Panc1 (cell line): Measurements from ENCODE around the gene CKMT1B. TPM values are rescaled to one million over a fixed set of nuclear protein-coding genes. Genes with fewer than 3 reads are reported as not detected.
A peak's percentile ranks its signal among the peaks of the same experiment; 100 is the strongest.
"Not testable (repeated sequence)": the region's sequence is repeated elsewhere in the genome, so short reads cannot be mapped to it uniquely, and the experiment has no call there.

ENCODE experiments used
- ATAC-seq: fragments of 200-7000 bp; cut with Tn5 transposase; 2 replicates; pipeline ENCODE4 v1.9.1; 2020; ENCODE audit warnings: mild to moderate bottlenecking, moderate library complexity
- BruUV-seq: library from RNA; stranded (reverse); fragments of 400-500 nt; replicated peaks from 2 replicates; lab custom pipeline; 2021; lab: Mats Ljungman, UMichigan
- CTCF ChIA-PET: fragments of 300-600 bp; sonication (Branson Sonifier 250); formaldehyde crosslinking; loops from one replicate; lab custom pipeline; 2022; ENCODE audit warnings: antibody characterized with exemption; lab: Charles Lee
- POLR2A ChIA-PET: fragments of 300-600 bp; sonication (Branson Sonifier 250); formaldehyde crosslinking; loops from one replicate; lab custom pipeline; 2022; ENCODE audit warnings: antibody characterized with exemption; lab: Charles Lee
- DNase-seq: peaks from one replicate; pipeline ENCODE4 v3.0.0-alpha.2; 2010; ENCODE audit warnings: low read depth, low spot score
- H3K27ac ChIP-seq: 2 replicates; pipeline ENCODE4 v1.5.1; 2011; ENCODE audit warnings: mild to moderate bottlenecking, low read length, inconsistent platforms
- H3K27me3 ChIP-seq: fragments of 200-500 bp; sonication (Bioruptor generic); 2 replicates; pipeline ENCODE4 v1.6.0; 2014; ENCODE audit warnings: low read length, inconsistent platforms; ENCODE audit not compliant: control insufficient read depth, insufficient read depth
- H3K36me3 ChIP-seq: fragments of 200-500 bp; sonication (Bioruptor generic); 2 replicates; pipeline ENCODE4 v1.5.1; 2014; ENCODE audit warnings: inconsistent platforms, mild to moderate bottlenecking, low read length, moderate library complexity; ENCODE audit not compliant: control insufficient read depth, insufficient read depth
- H3K4me1 ChIP-seq: 2 replicates; pipeline ENCODE4 v1.5.1; 2011; ENCODE audit warnings: inconsistent platforms, mild to moderate bottlenecking, low read length, moderate library complexity; ENCODE audit not compliant: control insufficient read depth, insufficient read depth
- H3K4me3 ChIP-seq, 2 experiments: 2 replicates each; pipeline ENCODE4 v1.5.1; 2011 to 2012; ENCODE audit warnings: low read depth in 2 of 2, low read length in 2 of 2, mild to moderate bottlenecking in 2 of 2, inconsistent platforms in 1 of 2, moderate library complexity in 1 of 2
- H3K9me3 ChIP-seq: fragments of 200-500 bp; sonication (Bioruptor generic); 2 replicates; pipeline ENCODE4 v1.5.1; 2014; ENCODE audit warnings: low read depth, mild to moderate bottlenecking, inconsistent platforms, low read length, moderate library complexity; ENCODE audit not compliant: control insufficient read depth, insufficient read depth
- POLR2AphosphoS5 ChIP-seq: IDR thresholded peaks from 2 replicates; pipeline ENCODE4 v1.6.1; 2012; ENCODE audit warnings: mild to moderate bottlenecking, low read depth, low read length, moderate library complexity
- SIN3A ChIP-seq: IDR thresholded peaks from 2 replicates; pipeline ENCODE4 v1.6.1; 2012; ENCODE audit warnings: low read depth, mild to moderate bottlenecking, low read length, moderate library complexity, borderline replicate concordance; ENCODE audit not compliant: insufficient read depth
- TCF7L2 ChIP-seq: IDR thresholded peaks from 2 replicates; pipeline ENCODE4 v1.6.1; 2011; ENCODE audit warnings: mild to moderate bottlenecking, low read depth, low read length, inconsistent platforms
- in situ Hi-C: cut with HindIII; loops from 2 replicates; pipeline ENCODE4 v1.10.0; 2016; ENCODE audit warnings: low sequenced_read_pairs, low pct_unique_long_range_greater_than_20kb
- intact Hi-C: fragments of 100-400 bp; cut with micrococcal nuclease; formaldehyde crosslinking; loops from one replicate; pipeline ENCODE4 v1.10.0; 2022; ENCODE audit not compliant: unreplicated experiment
- total RNA-seq: library from RNA; stranded (reverse); gene quantifications from one replicate; pipeline ENCODE4 v1.2.1, GENCODE V29; 2021; ENCODE audit not compliant: unreplicated experiment
- TF ChIP-seq, protein P1 (sequence below): fragments of 450-650 bp; IDR thresholded peaks from 2 replicates; pipeline ENCODE4 v1.5.1; 2017; ENCODE audit warnings: mild to moderate bottlenecking
- TF ChIP-seq, protein P2 (sequence below), 2 experiments: IDR thresholded peaks; 2 replicates each; pipeline ENCODE4 v1.6.1; 2011 to 2012; ENCODE audit warnings: low read depth in 2 of 2, control low read depth in 1 of 2, low read length in 1 of 2, mild to moderate bottlenecking in 1 of 2, moderate library complexity in 1 of 2; ENCODE audit not compliant: insufficient read depth in 1 of 2

The CKMT1B gene
- total RNA-seq, 1 experiment from 2014 or later, result 2.4 TPM

DNA sequence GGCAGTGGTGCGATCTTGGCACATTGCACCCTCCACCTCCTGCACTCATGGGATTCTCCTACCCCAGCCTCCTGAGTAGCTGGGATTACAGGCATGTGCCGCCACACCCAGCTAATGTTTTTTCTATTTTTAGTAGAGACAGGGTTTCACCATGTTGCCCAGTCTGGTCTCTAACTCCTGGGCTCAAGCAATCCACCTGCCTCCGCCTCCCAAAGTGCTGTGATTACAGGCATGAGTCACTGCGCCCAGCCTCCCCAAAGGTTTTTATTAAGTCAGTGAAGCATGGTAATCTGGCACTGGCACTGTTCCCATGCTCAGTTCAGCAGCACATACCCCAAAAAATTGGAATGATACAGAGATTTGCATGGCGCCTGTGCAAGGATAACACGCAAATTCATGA is 8.4 kb downstream of the CKMT1B start:
- H3K36me3 ChIP-seq, intact Hi-C loops, POLR2A ChIA-PET, H3K4me3 ChIP-seq, CTCF ChIA-PET, DNase-seq, H3K27ac ChIP-seq, H3K9me3 ChIP-seq, BruUV-seq, in situ Hi-C loops, H3K27me3 ChIP-seq, H3K4me1 ChIP-seq, ATAC-seq: not testable (repeated sequence)

DNA sequence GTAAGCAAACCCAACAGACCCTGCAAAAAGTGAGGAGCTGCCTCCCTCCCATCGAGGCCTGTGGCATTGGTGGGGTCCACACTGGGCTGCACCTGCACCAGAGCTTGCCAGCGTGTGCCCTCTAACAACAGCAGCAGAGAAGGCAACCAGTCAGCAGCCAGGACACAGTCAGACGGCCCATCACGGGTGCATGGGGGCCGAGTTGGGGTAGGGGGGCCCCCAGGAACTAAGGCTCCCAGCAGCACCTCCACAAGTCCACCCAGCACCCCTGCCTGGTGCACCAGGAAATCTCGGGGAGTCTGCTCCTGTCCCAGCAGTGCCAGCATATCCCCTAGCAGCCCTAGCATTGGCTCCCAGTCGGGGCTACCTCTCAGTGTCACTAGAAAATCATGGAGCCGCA is 23.9 kb downstream of the CKMT1B start:
- BruUV-seq, CTCF ChIA-PET: not testable (repeated sequence)

DNA sequence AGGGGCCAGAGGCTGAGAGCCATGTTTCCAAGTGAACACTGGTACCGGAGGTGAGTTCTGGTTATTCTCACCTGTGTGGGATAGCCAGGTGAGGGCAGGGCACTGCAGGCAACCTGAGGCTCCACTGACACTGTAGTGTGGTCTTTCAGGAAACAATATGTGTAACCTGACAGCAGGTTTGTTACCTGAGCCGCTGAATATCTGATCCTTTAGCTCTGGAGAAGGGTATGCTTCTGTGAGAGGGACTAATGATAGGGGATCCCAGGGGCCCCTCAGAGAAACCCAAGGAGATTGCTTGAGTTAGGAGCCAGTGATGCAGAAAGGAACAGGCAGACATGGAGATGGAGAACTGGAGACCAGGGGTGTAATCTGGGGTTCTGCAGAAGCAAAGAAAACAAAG is 24.9 kb downstream of the CKMT1B start, which contains the start of gene STRC:
Gene STRC (minus strand): TSS at position 101 of the 400 bp plus-strand sequence. CDS start 78 bp downstream, at position 23.
- H3K27me3 ChIP-seq, POLR2A ChIA-PET, DNase-seq, H3K27ac ChIP-seq, BruUV-seq, in situ Hi-C loops, H3K4me3 ChIP-seq, intact Hi-C loops, H3K4me1 ChIP-seq, H3K9me3 ChIP-seq, ATAC-seq, H3K36me3 ChIP-seq, CTCF ChIA-PET: not testable (repeated sequence)

More for the DNA sequence above, 23.9 kb downstream of the CKMT1B start:
- intact Hi-C loops, H3K27me3 ChIP-seq, POLR2A ChIA-PET, ATAC-seq, H3K4me3 ChIP-seq, DNase-seq, H3K36me3 ChIP-seq, H3K4me1 ChIP-seq, H3K27ac ChIP-seq, in situ Hi-C loops, H3K9me3 ChIP-seq: not testable (repeated sequence)

DNA sequence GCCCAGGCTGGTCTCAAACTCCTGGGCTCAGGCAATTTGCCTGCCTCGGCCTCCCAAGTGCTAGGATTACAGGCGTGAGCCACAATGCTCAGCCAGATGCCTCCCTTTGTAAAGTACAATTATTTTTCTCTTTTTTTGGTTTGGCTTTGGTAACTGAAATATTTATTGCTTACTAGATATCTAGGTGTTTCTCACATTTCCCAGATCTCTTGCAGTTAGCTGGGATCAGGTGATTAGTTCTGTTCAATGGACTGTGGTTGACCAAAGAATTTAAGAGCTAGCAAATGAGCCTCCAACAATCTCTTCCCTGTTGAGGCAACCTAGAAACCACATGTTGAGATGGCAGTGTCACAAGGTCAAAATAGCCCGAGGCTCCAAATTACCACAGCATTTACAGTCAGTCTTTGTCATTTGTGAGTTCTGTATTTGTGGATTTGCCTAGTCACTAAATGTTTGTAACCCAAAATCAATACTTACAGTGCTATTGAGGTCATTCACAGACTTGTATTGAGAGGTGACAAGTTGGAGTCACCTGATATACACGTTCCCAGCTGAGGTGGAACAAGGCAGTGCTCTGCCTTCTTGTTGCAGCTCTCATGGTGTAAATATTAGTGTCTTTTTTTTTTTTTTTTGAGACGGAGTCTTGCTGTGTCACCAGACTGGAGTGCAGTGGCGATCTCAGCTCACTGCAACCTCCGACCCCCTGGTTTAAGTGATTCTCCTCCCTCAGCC is 28.4 kb downstream of the CKMT1B start:
- intact Hi-C loops, H3K4me1 ChIP-seq, CTCF ChIA-PET, POLR2A ChIA-PET, in situ Hi-C loops, H3K36me3 ChIP-seq, BruUV-seq, H3K27me3 ChIP-seq, DNase-seq, H3K27ac ChIP-seq, H3K9me3 ChIP-seq, H3K4me3 ChIP-seq: not testable (repeated sequence)
- peak; percentile 58; the same call in 1 of the 2 replicates for ATAC-seq

DNA sequence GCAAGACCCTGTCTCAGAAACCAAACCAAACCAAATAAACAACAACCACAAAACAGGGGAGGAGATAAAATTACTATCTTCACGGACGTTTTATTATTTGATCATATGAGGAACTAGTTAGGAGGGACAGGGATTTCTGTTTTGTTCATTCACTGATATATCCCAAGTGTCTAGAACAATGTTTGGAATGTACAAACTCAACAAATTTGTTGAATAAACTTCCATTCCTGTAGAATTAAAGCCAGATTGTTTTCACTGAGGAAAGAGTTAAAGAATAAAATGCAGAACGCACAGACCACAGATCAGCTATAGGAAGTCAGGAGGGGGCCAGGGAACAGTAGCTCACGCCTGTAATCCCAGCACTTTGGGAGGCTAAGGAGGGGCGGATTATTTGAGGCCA is 31.3 kb downstream of the CKMT1B start:
- H3K27me3 ChIP-seq, result no peaks in the 10 kb centered on the region
- H3K4me1 ChIP-seq, result no peaks in the 10 kb centered on the region
- no peak for TF ChIP-seq SIN3A
- no peak for TF ChIP-seq POLR2AphosphoS5
- TF ChIP-seq TCF7L2, result no peak
- TF ChIP-seq, protein P1, sequence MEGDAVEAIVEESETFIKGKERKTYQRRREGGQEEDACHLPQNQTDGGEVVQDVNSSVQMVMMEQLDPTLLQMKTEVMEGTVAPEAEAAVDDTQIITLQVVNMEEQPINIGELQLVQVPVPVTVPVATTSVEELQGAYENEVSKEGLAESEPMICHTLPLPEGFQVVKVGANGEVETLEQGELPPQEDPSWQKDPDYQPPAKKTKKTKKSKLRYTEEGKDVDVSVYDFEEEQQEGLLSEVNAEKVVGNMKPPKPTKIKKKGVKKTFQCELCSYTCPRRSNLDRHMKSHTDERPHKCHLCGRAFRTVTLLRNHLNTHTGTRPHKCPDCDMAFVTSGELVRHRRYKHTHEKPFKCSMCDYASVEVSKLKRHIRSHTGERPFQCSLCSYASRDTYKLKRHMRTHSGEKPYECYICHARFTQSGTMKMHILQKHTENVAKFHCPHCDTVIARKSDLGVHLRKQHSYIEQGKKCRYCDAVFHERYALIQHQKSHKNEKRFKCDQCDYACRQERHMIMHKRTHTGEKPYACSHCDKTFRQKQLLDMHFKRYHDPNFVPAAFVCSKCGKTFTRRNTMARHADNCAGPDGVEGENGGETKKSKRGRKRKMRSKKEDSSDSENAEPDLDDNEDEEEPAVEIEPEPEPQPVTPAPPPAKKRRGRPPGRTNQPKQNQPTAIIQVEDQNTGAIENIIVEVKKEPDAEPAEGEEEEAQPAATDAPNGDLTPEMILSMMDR, result no peak
- TF ChIP-seq, protein P2, sequence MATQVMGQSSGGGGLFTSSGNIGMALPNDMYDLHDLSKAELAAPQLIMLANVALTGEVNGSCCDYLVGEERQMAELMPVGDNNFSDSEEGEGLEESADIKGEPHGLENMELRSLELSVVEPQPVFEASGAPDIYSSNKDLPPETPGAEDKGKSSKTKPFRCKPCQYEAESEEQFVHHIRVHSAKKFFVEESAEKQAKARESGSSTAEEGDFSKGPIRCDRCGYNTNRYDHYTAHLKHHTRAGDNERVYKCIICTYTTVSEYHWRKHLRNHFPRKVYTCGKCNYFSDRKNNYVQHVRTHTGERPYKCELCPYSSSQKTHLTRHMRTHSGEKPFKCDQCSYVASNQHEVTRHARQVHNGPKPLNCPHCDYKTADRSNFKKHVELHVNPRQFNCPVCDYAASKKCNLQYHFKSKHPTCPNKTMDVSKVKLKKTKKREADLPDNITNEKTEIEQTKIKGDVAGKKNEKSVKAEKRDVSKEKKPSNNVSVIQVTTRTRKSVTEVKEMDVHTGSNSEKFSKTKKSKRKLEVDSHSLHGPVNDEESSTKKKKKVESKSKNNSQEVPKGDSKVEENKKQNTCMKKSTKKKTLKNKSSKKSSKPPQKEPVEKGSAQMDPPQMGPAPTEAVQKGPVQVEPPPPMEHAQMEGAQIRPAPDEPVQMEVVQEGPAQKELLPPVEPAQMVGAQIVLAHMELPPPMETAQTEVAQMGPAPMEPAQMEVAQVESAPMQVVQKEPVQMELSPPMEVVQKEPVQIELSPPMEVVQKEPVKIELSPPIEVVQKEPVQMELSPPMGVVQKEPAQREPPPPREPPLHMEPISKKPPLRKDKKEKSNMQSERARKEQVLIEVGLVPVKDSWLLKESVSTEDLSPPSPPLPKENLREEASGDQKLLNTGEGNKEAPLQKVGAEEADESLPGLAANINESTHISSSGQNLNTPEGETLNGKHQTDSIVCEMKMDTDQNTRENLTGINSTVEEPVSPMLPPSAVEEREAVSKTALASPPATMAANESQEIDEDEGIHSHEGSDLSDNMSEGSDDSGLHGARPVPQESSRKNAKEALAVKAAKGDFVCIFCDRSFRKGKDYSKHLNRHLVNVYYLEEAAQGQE (IDR thresholded peaks at IDR 0.05; ENCODE audit: insufficient read depth in 1 of 2, low read depth in 2 of 2, low read length in 1 of 2), result no peak
- intact Hi-C loops, result no loop called here
- ATAC-seq, result no peak
- in situ Hi-C loops, result no loop called here
- H3K27ac ChIP-seq, result no peak overlapping the region
- no TSS peak for BruUV-seq
- H3K4me3 ChIP-seq, result no peak overlapping the region
- CTCF ChIA-PET, result interaction anchor here (0.5 kb wide), 1 partner anchor 434 kb away, joined by 6 read pairs; no protein-coding TSS in a partner anchor
- POLR2A ChIA-PET, result no interaction called here
- no peak for DNase-seq
- no peaks in the 10 kb centered on the region for H3K9me3 ChIP-seq
- no peaks in the 10 kb centered on the region for H3K36me3 ChIP-seq
